Measurements from ENCODE around the gene BCHE.

The BCHE gene

DNA sequence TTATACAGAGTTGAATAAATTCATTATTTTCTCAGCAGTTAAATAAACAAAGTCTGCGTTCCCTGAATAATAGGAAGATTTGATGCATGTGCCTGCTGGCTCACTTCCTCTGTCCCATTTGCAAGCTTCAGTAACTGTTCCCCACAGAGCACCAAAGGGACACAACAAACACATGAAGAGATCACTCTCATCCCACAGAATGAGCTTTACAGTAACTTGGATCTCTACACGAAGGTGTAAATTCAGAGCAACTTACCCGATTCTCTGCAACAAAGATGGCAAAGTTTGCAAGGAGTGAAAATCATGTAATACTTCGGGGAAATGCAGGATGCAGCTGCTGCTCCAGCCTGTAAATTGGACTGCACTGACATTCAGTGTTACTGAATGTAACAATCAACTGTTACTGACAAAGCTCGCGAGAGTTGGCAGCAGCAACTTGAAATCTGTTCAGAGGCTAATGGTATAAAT, at the start of gene BCHE:
TSS of gene BCHE (minus strand) at position 366 of the 468 bp plus-strand sequence. CDS start 6,390 bp downstream, outside the sequence.
- no peak within 1 kb of the TSS for H3K4me3 ChIP-seq (ENCODE audit: low read depth, low read length)
- POLR2A ChIA-PET = no interaction called here

DNA sequence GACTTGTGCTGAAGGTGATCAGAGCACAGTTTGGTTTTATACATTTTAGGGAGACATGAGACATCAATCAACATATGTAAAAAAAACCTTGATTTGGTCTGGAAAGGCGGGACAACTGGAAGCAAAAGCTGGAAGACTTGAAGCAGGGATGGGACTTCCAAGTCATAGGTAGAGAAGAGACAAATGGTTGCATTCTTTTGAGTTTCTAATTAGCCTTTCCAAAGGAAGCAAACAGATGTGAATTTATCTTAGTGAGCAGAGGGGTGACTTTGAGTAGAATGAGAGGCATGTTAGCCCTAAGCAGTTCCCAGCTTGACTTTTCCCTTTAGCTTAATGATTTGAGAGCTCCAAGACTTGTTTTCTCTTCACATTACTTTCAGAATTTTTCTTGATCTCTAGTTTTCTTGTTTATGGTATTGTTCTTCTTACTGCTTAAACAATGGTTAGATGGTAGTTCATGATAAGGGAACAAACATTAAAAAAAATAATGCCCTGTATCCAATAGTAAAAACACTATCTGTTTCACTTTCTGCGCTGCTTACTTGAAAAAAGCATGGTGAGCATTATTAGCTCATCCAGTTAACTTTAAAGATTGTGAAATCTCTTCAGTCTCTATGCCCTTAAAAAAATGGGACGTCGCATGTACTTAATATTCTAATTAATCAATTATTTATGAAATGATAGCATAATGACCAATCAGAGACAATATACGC, 48.5 kb upstream of the BCHE start:
- TF ChIP-seq, protein P1, sequence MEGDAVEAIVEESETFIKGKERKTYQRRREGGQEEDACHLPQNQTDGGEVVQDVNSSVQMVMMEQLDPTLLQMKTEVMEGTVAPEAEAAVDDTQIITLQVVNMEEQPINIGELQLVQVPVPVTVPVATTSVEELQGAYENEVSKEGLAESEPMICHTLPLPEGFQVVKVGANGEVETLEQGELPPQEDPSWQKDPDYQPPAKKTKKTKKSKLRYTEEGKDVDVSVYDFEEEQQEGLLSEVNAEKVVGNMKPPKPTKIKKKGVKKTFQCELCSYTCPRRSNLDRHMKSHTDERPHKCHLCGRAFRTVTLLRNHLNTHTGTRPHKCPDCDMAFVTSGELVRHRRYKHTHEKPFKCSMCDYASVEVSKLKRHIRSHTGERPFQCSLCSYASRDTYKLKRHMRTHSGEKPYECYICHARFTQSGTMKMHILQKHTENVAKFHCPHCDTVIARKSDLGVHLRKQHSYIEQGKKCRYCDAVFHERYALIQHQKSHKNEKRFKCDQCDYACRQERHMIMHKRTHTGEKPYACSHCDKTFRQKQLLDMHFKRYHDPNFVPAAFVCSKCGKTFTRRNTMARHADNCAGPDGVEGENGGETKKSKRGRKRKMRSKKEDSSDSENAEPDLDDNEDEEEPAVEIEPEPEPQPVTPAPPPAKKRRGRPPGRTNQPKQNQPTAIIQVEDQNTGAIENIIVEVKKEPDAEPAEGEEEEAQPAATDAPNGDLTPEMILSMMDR (IDR thresholded peaks at IDR 0.05; ENCODE audit: insufficient read depth, low read length, missing control alignments) = no peak
- ChIA-PET POLR2A (no interaction called here), CTCF (no interaction called here)
- no peak overlapping the region for H3K4me3 ChIP-seq (ENCODE audit: low read depth, low read length)
- no peak for DNase-seq (ENCODE audit: low read depth, low spot score)

More for the DNA sequence above, at the start of gene BCHE:
- CTCF ChIA-PET = no interaction called here
- TF ChIP-seq, protein P1 (IDR thresholded peaks at IDR 0.05; ENCODE audit: insufficient read depth, low read length, missing control alignments) = no peak
- no peak for DNase-seq (ENCODE audit: low read depth, low spot score)

DNA sequence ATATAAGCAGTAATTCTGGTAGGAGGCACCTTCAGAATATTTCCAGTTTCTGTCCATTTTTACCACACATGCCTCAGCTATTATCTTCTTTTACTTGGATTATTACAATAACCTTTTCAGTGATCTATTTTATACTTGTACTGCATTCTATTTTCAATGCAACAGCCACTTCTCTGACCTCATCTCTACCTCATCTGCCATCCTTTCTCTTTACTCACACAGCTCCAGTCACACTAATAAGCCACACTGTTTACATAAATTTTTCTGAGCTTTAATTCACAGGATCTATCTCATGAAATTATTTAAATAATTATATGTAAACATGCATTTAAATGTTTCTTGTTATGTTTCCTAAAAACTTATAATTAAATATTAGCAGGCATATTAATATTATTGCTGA, 47.3 kb upstream of the BCHE start:
- no peak overlapping the region for H3K4me3 ChIP-seq (ENCODE audit: low read depth, low read length)
- POLR2A ChIA-PET = no interaction called here
- CTCF ChIA-PET = no interaction called here

DNA sequence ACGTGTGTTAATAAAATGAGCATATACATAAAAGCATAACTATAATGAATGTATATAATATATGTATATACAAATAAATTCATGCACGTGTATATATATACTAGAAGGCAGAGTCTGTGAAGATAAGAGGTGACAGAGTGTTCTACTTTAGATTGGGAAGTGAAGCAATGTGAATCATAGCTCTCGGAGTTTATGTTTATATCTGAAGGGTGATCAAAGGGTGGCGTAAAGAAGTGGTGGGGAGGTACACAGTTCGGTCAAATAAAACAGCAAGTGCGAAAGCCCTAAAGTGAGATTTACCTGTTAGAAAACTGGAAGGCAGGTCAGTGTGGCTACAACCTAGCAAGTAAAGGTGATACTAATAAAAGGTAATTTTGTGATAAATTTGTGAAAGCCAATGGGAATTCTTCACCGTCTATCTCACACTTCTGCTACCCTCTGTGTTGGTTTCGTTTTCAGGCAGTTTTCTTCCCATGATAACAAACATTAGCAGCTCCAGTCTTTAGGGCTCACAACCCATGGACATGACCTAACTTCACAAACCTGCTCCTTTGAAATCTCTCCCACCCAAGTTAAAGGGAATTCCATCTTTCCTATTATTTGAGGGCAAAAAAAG, 46.7 kb upstream of the BCHE start:
- TF ChIP-seq, protein P1 (IDR thresholded peaks at IDR 0.05; ENCODE audit: insufficient read depth, low read length, missing control alignments) = no peak
- ChIA-PET CTCF (no interaction called here), POLR2A (no interaction called here)
- H3K4me3 ChIP-seq (ENCODE audit: low read depth, low read length) = no peak overlapping the region
- DNase-seq (ENCODE audit: low read depth, low spot score) = no peak

More for the DNA sequence above, 47.3 kb upstream of the BCHE start:
- no peak for DNase-seq (ENCODE audit: low read depth, low spot score)
- TF ChIP-seq, protein P1 (IDR thresholded peaks at IDR 0.05; ENCODE audit: insufficient read depth, low read length, missing control alignments) = no peak

DNA sequence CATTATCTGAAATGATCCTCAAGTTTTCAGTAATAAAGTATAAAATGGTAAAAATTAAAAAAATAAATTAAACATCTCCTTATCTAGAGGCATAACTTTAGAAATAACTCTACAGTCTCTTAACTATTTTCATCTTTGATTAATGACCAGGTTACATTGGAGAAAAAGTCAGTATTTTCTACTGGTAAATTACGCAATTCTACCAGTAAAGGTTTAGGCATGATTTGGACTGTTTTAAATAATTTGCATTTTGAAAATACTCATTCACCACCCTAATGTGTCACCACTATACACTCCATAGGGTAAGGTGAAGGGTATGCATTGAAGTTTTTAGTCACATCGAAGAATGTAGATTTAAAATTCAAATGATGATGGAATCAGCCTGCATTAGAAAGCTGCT, 45.9 kb upstream of the BCHE start:
- ChIA-PET CTCF (no interaction called here), POLR2A (no interaction called here)
- DNase-seq (ENCODE audit: low read depth, low spot score) = no peak
- TF ChIP-seq, protein P1 (IDR thresholded peaks at IDR 0.05; ENCODE audit: insufficient read depth, low read length, missing control alignments) = no peak
- no peak overlapping the region for H3K4me3 ChIP-seq (ENCODE audit: low read depth, low read length)

DNA sequence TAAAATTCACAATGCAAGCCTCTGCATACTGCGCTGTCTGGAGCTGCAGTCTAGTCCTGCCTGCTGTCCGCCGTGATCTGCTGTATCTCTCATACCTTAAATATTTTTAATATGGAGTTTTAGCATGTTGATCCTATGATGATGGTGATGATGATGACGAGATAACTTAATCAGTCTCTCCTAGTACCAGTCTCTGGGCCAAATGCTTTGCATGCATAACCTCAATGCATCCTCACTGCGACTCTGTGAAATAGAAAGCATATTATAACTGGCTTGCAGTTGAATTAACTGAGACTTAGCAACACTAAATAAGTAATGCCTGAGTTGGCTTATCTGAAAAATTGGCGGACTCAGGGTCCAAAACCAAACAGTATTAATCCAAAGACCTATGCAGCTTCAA, 38.4 kb upstream of the BCHE start:
- ChIA-PET POLR2A (no interaction called here), CTCF (no interaction called here)
- TF ChIP-seq, protein P1 (IDR thresholded peaks at IDR 0.05; ENCODE audit: insufficient read depth, low read length, missing control alignments) = no peak
- H3K4me3 ChIP-seq (ENCODE audit: low read depth, low read length) = no peak overlapping the region
- DNase-seq (ENCODE audit: low read depth, low spot score) = no peak
